Progenitor cell of endocrine pancreas (in vitro differentiated cells): ENCODE measurements around the gene ZNF296. TPM values are rescaled to one million over a fixed set of nuclear protein-coding genes. Genes with fewer than 3 reads are reported as not detected.

ENCODE experiments used
- DNase-seq: peaks from one replicate; pipeline ENCODE4 v3.0.0; 2021; ENCODE audit warnings: low spot score; ENCODE audit not compliant: unreplicated experiment
- H3K27ac Mint-ChIP-seq: 2 replicates; pipeline ENCODE4 v1.8.0; 2021; ENCODE audit warnings: mild to moderate bottlenecking, moderate library complexity, mixed read lengths
- H3K27me3 Mint-ChIP-seq: 2 replicates; pipeline ENCODE4 v1.8.0; 2021; ENCODE audit warnings: mixed read lengths
- H3K36me3 Mint-ChIP-seq: 2 replicates; pipeline ENCODE4 v1.8.0; 2022; ENCODE audit warnings: mixed read lengths; ENCODE audit not compliant: insufficient read depth
- H3K4me1 Mint-ChIP-seq: 2 replicates; pipeline ENCODE4 v1.8.0; 2021; ENCODE audit warnings: low read depth, mixed read lengths
- H3K4me3 Mint-ChIP-seq: 2 replicates; pipeline ENCODE4 v1.8.0; 2021; ENCODE audit warnings: low read depth, mild to moderate bottlenecking, moderate library complexity, mixed read lengths
- H3K9me3 Mint-ChIP-seq: 2 replicates; pipeline ENCODE4 v1.8.0; 2021; ENCODE audit warnings: low read depth, mixed read lengths
- CTCF ChIP-seq: fragments of 200-600 bp; sonication (generic); IDR thresholded peaks from one replicate; pipeline ENCODE4 v1.5.0; 2021; ENCODE audit warnings: antibody characterized with exemption, mild to moderate bottlenecking; ENCODE audit not compliant: unreplicated experiment
- total RNA-seq: library from RNA; stranded (reverse); gene quantifications from 2 replicates; pipeline ENCODE4 v1.2.1, GENCODE V29; 2021

ZNF296 gene
- total RNA-seq, 1 donor from 2014 or later, result 1.3 TPM

- H3K36me3 Mint-ChIP-seq, result no peaks in the 10 kb centered on the region
- no peaks in the 10 kb centered on the region for H3K27me3 Mint-ChIP-seq
- H3K9me3 Mint-ChIP-seq, result no peaks in the 10 kb centered on the region
- DNase-seq, result no peak
- H3K4me1 Mint-ChIP-seq, result peaks cover 26% of the 10 kb centered on the region
- no peak for TF ChIP-seq CTCF
- no peak overlapping the region for H3K4me3 Mint-ChIP-seq
- H3K27ac Mint-ChIP-seq, result peak overlapping the region; percentile 39
These were observed 40.9 kb upstream of the ZNF296 start for GRCh38 chr19:45117167-45117594.

GRCh38 chr19:45115809-45116615 is 39.7 kb upstream of the ZNF296 start:
- no peak overlapping the region for H3K27ac Mint-ChIP-seq
- no peaks in the 10 kb centered on the region for H3K9me3 Mint-ChIP-seq
- peaks cover 33% of the 10 kb centered on the region for H3K4me1 Mint-ChIP-seq
- no peaks in the 10 kb centered on the region for H3K36me3 Mint-ChIP-seq
- TF ChIP-seq CTCF, result no peak
- no peak overlapping the region for H3K4me3 Mint-ChIP-seq
- no peaks in the 10 kb centered on the region for H3K27me3 Mint-ChIP-seq
- DNase-seq, result no peak

- Mint-ChIP-seq H3K4me3 (peak overlapping the region; percentile 21), H3K27ac (peak overlapping the region; percentile 96), H3K9me3 (no peaks in the 10 kb centered on the region), H3K36me3 (no peaks in the 10 kb centered on the region), H3K4me1 (peaks cover 33% of the 10 kb centered on the region), H3K27me3 (no peaks in the 10 kb centered on the region)
- no peak for TF ChIP-seq CTCF
- DNase-seq, result no peak
These were observed 37.8 kb upstream of the ZNF296 start for GRCh38 chr19:45114116-45114515.

GRCh38 chr19:45113628-45114027 is 37.4 kb upstream of the ZNF296 start:
- Mint-ChIP-seq H3K36me3 (no peaks in the 10 kb centered on the region), H3K4me1 (peaks cover 33% of the 10 kb centered on the region)
- TF ChIP-seq CTCF, result no peak

GRCh38 chr19:45112111-45112827 is 36.0 kb upstream of the ZNF296 start:
- no peak for DNase-seq
- Mint-ChIP-seq H3K4me3 (no peak overlapping the region), H3K27ac (peak overlapping the region; percentile 69), H3K4me1 (peaks cover 33% of the 10 kb centered on the region), H3K9me3 (no peaks in the 10 kb centered on the region), H3K36me3 (no peaks in the 10 kb centered on the region), H3K27me3 (no peaks in the 10 kb centered on the region)
- TF ChIP-seq CTCF, result no peak

More at GRCh38 chr19:45113628-45114027, 37.4 kb upstream of the ZNF296 start:
- Mint-ChIP-seq H3K9me3 (no peaks in the 10 kb centered on the region), H3K27ac (peak overlapping the region; percentile 96), H3K4me3 (peak overlapping the region; percentile 31), H3K27me3 (no peaks in the 10 kb centered on the region)
- no peak for DNase-seq
